ENCODE measurements around the gene XAB2.

- TF ChIP-seq, protein P1, sequence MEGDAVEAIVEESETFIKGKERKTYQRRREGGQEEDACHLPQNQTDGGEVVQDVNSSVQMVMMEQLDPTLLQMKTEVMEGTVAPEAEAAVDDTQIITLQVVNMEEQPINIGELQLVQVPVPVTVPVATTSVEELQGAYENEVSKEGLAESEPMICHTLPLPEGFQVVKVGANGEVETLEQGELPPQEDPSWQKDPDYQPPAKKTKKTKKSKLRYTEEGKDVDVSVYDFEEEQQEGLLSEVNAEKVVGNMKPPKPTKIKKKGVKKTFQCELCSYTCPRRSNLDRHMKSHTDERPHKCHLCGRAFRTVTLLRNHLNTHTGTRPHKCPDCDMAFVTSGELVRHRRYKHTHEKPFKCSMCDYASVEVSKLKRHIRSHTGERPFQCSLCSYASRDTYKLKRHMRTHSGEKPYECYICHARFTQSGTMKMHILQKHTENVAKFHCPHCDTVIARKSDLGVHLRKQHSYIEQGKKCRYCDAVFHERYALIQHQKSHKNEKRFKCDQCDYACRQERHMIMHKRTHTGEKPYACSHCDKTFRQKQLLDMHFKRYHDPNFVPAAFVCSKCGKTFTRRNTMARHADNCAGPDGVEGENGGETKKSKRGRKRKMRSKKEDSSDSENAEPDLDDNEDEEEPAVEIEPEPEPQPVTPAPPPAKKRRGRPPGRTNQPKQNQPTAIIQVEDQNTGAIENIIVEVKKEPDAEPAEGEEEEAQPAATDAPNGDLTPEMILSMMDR (IDR thresholded peaks at IDR 0.05; ENCODE audit: poor library complexity) = no peak
- TF ChIP-seq EZH2phosphoT487 (IDR thresholded peaks at IDR 0.05; ENCODE audit: low read depth, severe bottlenecking, unreplicated experiment) = no peak
These were observed 17.8 kb upstream of the XAB2 start for GRCh38 chr19:7647156-7647555.
